ENCODE data around the gene LRRC4C.

The LRRC4C gene

DNA sequence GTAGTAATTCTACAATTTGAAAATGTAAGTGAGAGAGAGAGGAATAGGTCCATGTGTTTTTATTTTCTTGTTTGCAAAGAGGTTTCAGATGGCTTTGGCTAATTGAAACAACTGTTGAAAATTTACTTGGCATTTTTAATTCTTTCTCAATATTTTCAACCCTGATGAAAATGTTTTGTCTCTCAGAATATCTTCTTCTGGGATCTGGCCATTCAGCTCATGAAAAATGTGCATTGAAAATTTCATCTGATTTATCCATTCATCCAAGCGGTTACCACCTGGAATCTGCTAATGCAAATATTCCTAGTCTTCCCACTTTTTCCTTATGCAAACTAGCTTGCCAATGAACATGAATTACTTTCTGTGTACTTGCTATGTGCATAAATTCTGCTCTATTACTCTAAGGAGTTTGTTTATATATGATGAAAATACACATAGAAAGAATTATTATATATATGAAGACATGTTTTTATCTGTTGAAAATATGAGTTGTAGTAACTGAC is 621.2 kb downstream of the LRRC4C start:
- DNase-seq: no peak

DNA sequence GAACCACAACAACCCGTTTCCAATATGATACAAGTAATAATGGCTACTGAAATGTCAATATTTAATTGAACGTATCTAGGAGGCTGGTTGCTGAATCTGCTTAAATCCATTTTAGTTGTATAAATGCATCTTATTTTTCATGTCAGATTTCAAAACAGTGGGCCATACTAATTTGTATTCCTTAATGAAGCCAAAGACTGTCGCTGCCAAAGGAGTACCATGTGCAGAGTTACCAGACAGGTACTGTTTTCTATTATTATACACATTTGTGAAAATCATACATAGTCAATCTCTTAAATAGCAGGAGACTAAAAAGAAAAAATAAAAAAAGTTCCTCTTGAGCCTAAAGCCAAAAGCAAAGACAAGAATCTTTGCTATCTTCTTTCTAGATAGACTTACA is 632.3 kb downstream of the LRRC4C start:
- DNase-seq: no peak

DNA sequence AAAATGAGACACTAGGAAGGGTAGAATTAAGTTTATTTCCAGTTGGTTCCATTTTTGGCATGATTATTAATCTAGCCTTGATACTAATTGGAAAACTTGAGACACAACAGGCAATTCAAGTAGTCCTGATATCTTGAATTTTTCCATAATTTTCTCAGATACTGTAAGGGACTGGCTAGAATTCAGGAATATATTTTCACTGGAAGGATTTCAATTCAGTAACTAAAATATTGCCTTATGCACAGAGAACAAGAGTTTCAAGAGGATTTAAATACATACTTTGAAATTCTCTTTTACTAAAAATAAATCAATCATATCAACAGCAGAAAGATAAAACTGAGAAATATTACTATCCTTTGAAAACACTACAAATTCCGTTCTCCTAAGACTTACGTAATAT is 632.9 kb downstream of the LRRC4C start:
- DNase-seq: no peak

DNA sequence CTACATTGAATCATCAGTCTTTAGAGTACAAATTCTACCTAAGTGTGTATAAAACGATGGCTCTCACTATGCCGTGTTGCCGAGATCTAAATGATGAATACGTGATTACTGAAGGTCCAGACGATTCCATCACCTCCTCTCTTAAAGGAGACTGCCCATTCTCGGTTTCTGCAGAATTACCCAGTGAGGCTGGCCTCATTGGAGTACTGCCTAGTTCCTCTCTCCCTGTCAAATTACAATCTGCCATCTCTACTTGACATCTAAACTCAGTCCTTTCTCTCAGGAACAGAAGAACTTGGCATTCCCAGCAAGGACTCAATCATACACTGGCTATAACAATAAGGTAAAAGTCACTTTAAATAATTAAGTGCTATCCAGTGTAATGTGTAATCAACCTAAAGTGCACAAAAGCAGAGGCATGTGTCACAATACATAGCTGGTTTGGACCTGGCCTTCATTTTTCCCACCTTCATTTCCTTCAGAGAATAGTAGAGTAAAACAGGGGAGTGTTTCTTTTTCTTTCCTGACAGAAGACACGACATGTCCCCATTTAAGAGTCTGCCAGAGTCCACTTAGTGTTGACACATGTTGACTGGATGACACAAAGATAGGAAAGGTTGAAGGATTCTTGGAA is 634.1 kb downstream of the LRRC4C start:
- no peak for DNase-seq

DNA sequence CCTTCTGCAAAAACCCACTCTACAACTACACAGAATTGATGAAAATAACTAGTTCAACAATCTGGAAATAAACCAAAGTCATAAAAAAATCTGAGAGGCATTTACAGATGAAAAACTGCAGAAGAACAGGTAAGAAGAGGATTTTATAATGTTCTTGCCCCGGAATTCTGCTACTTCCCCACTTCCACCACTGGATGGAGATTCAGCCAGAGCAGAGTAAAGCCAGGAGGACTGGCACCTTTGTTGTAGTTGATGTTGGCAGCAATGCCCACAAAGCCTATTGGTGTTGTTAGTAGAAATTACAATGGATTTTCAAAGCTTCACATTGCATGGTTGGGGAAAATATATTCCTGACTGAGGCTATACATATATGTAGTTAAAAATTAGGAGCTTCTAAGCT is 640.2 kb downstream of the LRRC4C start:
- no peak for DNase-seq

DNA sequence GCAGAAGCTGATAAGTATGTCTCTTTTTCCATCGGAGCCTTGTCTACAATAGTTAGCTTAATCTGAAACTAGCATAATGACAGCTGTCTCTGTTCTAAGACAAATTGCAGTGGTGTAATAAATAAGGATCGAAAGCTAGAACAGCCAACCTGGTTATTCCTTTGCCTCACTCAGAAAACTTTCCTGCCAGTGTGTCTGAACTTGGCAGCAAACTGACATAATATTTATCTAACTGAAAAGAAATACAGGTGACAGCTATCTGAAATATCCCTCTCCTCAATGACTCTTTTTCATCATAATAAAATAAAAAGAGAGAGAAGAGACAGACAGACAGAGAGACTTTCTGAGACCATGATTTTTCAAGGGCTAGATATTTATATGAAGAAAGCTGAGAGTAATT is 642.5 kb downstream of the LRRC4C start:
- DNase-seq: no peak

DNA sequence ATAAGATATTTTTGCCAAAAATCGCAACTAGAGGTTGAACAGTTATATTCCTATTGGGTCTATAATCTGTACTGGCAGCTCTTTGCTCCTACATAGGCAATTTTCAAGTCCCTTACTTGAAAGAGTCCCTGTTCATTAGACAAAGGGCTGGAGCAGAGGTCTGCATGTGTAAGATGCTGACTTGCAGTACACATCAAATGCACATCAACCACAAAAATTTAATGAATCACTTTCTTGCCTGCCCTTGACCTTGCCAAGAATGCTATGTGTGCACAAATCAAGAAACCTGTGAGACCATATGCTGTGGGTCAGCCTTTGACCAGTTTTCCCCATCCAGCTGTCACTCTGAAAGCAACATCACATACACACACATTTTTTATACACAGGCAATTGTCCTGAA is 661.5 kb downstream of the LRRC4C start:
- DNase-seq: no peak

DNA sequence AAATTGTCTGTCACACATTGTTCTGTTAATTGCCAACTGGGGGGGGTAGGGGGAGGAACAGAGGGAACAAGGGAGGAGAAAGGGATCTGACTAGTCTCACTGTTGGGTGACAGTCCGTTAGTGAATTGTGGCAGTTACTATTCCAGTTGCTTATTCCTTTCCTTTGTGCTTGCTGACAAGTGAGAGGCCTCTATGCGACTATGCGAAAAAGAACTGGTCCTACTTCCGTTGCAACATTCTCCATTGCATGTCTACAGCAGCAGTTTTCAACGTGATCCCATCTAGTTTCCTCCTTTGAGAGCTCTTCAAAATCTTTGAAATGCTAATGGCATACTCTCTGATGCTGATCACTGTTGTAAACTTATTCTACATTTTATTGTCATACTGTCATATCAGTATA is 672.2 kb downstream of the LRRC4C start:
- no peak for DNase-seq

DNA sequence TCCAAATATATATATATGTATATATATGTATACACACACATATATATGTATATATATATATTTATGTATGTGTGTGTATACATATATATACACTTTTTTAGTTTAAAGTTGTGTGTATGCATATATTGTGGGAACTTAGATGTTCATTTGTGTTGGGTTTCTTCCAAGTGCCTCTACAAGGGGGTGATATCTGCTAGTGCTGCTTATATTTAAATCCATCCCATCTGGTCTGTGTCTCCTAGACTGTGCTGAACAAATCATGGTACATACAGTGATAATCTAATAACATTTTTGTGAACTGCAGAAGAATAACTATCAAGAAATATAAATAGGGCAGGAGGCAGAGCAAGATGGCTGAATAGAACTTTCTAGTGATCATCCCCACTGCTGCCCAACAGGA is 696.4 kb downstream of the LRRC4C start:
- DNase-seq: no peak

DNA sequence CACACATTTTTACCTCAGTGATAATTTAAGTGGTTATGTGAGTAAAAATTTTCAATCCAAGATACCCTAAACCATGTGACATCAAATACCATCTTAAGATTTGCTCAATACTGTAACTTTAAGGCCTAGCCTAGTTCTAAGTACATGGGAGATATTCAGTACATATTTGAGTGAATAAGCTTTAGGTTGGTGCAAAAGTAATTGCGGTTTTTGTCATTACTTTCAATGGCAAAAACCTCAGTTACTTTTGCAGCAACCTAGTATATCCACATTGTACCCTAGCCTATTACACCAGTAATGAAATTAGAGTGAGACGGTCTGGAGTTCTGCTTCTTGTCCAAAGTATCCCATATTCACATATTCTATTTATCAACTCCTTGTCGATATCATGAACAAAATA is 700.1 kb downstream of the LRRC4C start:
- DNase-seq: no peak

DNA sequence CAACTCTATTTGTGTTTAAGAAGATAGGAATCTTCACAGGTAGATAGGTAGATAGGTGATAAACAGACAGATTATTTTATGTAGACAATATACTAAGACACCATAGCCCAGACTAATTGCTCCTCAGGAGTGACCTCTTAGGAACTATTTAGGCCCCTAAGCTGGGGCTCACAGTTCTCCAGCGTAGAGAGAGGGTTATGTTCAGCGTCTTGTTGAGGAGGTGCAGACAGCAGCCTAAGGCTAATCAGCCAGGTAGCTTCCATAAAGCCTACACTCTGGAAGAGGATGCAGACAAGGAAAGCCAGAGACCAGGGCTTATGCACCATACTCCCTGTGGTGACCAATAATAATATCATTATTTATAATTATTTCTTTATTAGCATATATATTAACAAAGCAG is 705.2 kb downstream of the LRRC4C start:
- no peak for DNase-seq

DNA sequence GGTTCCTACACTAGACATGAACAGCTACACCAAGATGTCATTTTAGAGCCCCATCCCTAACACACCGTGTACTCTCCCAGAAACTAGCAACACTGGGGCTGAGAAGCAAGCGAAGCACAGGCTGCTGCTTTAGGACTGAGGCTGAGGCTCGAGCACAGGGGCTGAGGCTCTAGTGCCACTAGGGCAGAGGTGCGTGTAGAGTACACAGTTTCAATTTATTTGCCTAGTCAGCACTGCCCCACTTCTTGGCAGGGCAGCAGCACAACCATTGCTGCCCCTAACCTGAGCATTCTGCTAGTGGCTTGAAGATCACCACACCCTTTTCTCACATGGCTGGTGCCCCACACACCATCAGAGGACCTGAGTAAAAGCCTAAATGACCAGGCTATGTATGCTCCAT is 713.2 kb downstream of the LRRC4C start:
- no peak for DNase-seq

DNA sequence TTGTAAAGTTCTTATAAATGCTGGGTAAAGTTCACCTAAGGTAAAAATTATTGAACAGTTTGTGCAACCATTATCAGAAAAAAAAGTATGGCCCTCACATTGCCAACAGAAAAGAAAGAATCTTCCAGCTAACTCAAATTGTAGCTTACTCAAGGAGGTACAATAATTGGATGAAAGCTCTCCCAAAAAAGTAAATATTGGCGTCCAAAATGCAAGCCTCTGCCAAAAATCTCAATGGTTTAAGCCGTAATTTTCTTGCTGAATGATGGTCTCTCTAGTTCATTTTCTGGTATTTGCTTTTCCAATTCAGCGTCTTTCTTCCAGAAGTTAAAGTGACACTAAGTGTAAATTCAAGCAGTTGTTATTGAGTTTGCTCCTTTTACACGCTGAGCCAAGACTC is 727.3 kb downstream of the LRRC4C start:
- DNase-seq: no peak

DNA sequence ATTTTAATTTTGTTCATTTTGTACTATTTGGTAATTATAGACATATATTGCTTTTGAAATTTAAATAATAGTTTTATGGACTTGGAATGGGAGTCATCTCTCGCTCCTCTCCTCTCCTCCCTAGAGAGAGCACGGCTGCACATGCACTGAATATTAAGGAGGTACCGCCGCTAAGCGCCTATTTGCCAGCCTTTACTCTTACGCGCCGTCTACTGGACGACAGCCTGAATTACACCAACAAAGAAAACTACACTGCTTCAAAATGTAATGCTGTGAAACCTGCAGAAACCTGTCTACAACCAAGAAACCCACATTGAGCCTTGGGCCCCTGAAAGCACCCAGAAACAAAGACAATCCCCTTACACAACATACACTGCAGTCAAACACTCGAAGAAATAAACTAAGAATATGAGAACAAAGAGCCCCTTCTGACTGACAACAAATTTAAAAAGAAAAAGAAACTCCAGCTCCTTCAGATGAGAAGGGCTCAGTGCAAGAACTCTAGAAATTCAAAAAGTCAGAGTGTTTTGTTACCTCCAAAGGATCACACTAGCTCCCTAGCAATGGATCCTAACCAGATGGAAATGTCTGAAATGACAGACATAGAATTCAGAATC is 737.2 kb downstream of the LRRC4C start:
- no peak for DNase-seq

DNA sequence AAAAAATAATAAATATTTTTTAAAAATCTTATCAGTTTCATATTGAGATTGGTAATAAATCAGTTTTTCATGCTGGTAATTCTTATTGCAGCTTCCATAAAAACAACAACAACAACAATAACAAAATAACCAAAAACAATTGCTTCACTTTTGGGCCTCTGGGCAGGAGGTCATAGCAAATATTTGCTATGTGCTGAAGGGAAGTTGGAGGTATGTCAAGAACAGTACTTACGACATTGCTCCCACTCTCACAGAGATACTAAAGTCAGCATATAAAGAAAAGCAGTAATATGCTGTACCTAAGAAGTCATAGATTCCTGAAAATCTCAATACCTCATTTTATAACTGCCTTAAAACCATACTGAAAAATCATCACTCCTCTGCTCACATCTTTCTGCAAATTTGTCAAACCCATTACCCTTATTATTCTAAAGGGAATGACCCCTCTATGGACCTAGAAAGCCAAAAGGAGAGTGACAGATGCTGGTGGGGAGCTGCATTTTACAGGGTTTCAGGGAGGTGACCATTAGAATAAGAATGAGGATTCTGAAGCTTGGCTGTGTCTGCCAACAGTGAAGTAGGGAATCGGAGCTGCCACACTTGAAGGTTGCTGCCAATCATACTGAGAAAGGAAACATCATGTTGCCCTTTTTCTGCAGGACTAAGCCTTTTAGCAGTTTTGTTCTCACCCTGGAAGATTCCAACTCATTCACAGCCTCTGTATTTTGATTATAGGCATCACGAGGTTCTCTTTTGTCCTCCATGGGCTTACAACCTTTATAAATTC is 742.9 kb downstream of the LRRC4C start:
- no peak for DNase-seq

DNA sequence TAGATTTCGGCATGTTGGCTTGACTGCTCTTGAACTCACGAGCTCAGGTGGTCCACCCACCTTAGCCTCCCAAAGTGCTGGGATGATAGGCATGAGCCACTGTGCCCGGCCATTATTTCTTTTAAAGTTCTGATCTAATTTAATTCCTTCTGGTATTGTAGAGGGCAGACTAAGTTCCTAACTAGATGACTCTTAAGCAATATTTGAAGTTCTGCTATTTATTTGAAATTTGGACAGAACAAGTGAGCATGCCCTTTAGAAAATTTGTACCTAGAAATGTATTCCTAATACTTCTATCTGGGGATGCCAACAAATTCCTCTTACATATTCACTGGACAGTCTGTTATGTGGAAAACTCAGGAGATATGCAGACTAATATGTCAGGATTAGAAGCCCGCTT is 746.4 kb downstream of the LRRC4C start:
- DNase-seq: no peak

DNA sequence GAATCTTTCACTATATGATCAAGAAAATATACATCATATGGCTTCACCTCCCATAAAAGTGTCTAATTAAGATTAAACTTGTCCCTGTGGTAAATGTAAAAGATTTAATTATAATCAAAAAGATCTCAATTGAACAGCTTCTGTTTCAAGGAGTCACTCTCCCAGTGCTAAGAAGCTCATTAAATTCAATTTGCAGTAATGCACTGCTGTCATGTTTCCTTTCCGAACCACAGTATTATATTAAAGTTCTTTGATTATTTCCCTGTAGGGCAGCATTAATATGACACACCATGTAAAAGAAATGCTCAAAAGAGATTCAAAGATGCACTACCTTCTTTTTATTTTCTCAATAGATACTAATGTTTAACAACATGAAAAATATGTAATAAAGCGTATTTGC is 758.4 kb downstream of the LRRC4C start:
- no peak for DNase-seq

DNA sequence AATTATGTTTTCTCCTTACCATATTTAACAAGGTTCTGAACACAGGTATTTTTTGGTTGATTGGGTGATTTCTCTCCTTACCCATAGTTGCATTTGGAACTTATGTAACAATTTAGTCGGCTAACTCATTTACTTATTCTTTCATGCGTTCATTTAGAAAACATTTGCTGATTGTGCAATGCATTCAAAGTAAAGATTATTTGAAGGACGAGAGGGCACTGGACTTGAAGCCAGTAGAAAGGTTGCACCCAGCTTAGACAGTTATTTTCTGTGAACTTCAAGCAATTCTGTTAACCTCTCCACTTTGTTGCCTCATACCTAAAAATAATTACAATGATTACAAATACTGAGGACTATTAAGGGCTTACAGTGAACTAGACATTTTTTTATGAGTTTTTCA is 769.6 kb downstream of the LRRC4C start:
- DNase-seq: no peak

DNA sequence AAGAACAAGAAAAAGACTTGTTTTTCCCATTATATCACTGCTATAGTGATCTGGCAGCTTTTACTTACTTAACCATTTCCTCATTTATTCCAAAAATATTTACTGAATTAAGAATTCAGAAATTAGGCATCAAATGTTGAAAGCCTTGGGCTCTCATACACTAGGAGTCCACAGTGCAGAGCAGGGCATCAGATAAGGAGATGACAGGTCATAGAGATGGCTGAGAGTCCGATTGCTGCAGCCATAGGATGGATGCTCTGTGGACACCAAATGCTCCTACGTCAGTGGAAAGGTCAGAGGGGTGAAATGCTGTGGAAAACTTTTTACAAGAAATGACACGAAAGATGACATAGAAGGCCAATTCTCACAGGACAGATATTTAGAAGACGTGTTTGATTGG is 771.1 kb downstream of the LRRC4C start:
- DNase-seq: no peak

DNA sequence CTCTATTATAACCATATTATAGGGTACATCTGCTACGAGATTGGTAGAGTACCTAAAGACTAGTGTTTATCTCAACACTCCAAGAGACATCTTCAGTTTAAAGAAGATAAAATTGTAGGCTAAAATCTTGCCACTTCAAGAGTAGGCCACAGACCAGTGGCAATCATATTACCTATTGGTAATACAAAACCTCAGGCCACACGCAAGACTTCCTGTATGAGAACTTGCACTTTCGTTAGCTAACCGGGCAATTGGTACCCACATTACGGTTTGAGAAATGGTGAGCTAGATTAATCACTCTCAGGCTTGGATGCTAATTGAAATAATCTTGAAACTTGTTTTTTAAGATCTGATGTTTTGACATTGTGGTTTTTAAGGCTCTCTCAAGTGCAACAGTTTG is 772.7 kb downstream of the LRRC4C start:
- DNase-seq: no peak

DNA sequence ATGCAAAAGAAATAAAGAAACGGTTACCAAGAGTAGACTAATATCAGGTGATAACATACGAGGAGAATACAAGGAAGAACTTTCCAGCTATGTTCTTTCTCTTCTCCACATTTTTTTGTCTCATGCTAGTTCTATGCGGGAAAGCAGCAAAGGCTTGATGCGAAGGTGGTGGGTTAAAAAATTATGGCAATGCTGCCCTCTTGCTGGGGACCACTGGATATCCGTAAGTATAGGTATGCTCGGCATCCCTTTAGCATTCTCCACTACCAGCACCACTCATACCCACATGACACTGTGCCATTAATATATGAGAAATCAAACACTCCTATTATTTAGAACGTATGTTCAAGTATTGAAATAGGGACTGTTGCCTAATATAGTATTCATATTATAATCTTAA is 776.4 kb downstream of the LRRC4C start:
- DNase-seq: no peak

DNA sequence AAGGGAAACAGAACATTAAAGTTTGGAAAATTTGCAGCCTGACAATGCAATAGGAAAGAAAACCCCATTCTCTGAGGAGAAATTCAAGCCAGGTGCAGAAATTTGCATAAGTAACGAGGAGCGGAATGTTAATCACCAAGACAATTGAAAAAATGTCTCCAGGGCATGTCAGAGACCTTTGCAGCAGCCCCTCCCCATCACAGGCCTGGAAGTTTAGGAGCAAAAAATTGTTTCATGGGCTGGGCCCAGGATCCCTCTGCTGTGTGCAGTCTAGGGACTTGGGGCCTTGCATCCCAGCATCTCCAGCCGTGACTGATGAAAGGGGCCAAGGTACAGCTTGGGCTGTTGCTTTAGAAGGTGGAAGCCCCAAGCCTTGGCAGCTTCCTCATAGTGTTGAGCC is 780.2 kb downstream of the LRRC4C start:
- no peak for DNase-seq

DNA sequence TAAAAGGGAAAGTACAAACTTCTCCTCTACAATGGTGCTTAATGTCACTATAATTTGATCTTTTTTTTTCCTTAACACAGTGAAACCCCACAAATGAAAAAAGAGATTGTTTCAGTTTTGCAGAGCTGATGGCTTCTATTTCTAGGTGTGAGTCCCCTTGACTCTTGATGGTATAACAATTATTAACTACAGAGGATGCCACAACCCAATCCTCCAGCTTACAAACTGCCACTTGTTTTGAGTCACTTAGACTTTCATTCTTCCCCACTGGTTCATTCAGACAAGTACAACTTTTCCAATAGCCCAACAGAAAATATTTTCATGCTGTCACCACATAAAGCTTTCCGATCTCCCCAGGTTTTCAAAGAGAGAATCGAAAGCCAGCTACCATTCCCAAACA is 812.2 kb downstream of the LRRC4C start:
- DNase-seq: no peak

DNA sequence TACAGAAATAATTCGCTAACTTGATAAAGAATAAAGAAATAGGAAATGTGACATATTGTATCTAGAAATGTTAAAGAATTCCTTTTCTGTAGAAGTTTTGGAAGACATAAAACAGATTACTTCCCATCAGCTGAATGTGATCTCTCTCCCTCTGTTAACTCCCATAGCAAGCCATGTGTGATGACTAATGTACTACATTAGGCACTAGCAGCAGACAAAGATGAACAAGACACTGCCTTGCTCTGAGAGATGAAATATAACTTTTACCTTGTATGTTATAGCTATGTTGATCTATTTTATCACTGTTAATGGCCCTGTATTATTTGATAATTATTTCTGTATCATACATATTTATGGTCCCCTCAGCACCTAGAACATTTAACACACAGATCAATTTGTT is 817.2 kb downstream of the LRRC4C start:
- DNase-seq: no peak

All from CD4-positive, alpha-beta T cell treated with Interleukin-15 for 1 hour (primary cell).